Common myeloid progenitor, CD34-positive (primary cell): ENCODE data around the gene RASGRP4.
"Not testable (repeated sequence)": the region's sequence is repeated elsewhere in the genome, so short reads cannot be mapped to it uniquely, and the experiment has no call there.

ENCODE experiments used
- CTCF ChIA-PET: fragments of 350-600 bp; sonication (Branson Sonifier 250); formaldehyde crosslinking; loops from one replicate; lab custom pipeline; 2021; ENCODE audit warnings: antibody characterized with exemption; lab: Charles Lee
- POLR2A ChIA-PET: fragments of 350-600 bp; sonication (Branson Sonifier 250); formaldehyde crosslinking; loops from one replicate; lab custom pipeline; 2021; ENCODE audit warnings: antibody characterized with exemption; lab: Charles Lee
- DNase-seq, 3 donors: peaks; one replicate each; pipeline versions ENCODE4 v3.0.0 to v3.0.0-alpha.2; 2013
- H3K27ac ChIP-seq, 2 experiments: 1 replicate in 1 of 2; 2 replicates in 1 of 2; pipeline ENCODE4 v1.7.0; 2013; ENCODE audit warnings: inconsistent platforms in 2 of 2, low read length in 2 of 2, mild to moderate bottlenecking in 2 of 2, low read depth in 1 of 2, moderate library complexity in 1 of 2; ENCODE audit not compliant: severe bottlenecking in 2 of 2, insufficient read depth in 1 of 2, poor library complexity in 1 of 2
- H3K27me3 ChIP-seq, 5 experiments: replicated peaks in 2 of 5; 1 replicate in 3 of 5; 2 replicates in 2 of 5; pipeline versions ENCODE4 v1.6.1 to v1.7.0; 2013; ENCODE audit warnings: low read length in 4 of 5, mild to moderate bottlenecking in 2 of 5, moderate library complexity in 2 of 5, inconsistent platforms in 1 of 5; ENCODE audit not compliant: insufficient read depth in 5 of 5, control insufficient read depth in 4 of 5
- H3K36me3 ChIP-seq, 4 experiments: 1 replicate in 2 of 4; 2 replicates in 2 of 4; pipeline versions ENCODE4 v1.6.1 to v1.7.0; 2013; ENCODE audit warnings: low read length in 3 of 4, control low read depth in 1 of 4, mild to moderate bottlenecking in 1 of 4; ENCODE audit not compliant: control insufficient read depth in 4 of 4, insufficient read depth in 4 of 4
- H3K4me1 ChIP-seq, 4 experiments: 1 replicate in 3 of 4; 2 replicates in 1 of 4; pipeline versions ENCODE4 v1.6.1 to v1.7.1; 2013; ENCODE audit warnings: low read length in 3 of 4, mild to moderate bottlenecking in 3 of 4, control low read depth in 1 of 4, inconsistent platforms in 1 of 4, moderate library complexity in 1 of 4; ENCODE audit not compliant: control insufficient read depth in 4 of 4, insufficient read depth in 4 of 4; ENCODE audit errors: control extremely low read depth in 1 of 4
- H3K4me3 ChIP-seq, 7 experiments: 1 replicate in 4 of 7; 2 replicates in 3 of 7; pipeline versions ENCODE4 v1.5.1 to v1.7.0; 2013; ENCODE audit warnings: mild to moderate bottlenecking in 7 of 7, low read length in 6 of 7, moderate library complexity in 6 of 7, inconsistent platforms in 2 of 7, low read depth in 2 of 7, control low read depth in 1 of 7; ENCODE audit not compliant: insufficient read depth in 4 of 7, control insufficient read depth in 1 of 7; ENCODE audit errors: extremely low read depth in 1 of 7
- H3K9me3 ChIP-seq, 5 experiments: 1 replicate in 4 of 5; 2 replicates in 1 of 5; pipeline versions ENCODE4 v1.6.1 to v1.7.1; 2013; ENCODE audit warnings: low read length in 4 of 5, mild to moderate bottlenecking in 2 of 5, inconsistent platforms in 1 of 5, low read depth in 1 of 5, moderate library complexity in 1 of 5; ENCODE audit not compliant: control insufficient read depth in 4 of 5, insufficient read depth in 2 of 5; ENCODE audit errors: control extremely low read depth in 1 of 5
- WGBS: methylation state at CpG from one replicate; pipeline ENCODE4 v1.1.5; 2013; ENCODE audit not compliant: insufficient coverage; 5-methylcytosine and 5-hydroxymethylcytosine counted together

Gene RASGRP4

GRCh38 chr19:38429055-38429810 is 3.2 kb upstream of the RASGRP4 start:
- peaks cover 0 to 9% (median 1%) of the 10 kb centered on the region in 5 experiments for H3K27me3 ChIP-seq
- POLR2A ChIA-PET: no interaction called here
- peak in 1 of 3 donors; percentile 21 for DNase-seq

GRCh38 chr19:38427035-38427677 is 1.1 kb upstream of the RASGRP4 start:
- H3K27me3 ChIP-seq, POLR2A ChIA-PET, DNase-seq, H3K27ac ChIP-seq, H3K36me3 ChIP-seq, H3K9me3 ChIP-seq, H3K4me3 ChIP-seq: not testable (repeated sequence)
- WGBS: 92% methylated on average over 4 of the region's 17 CpGs
- CTCF ChIA-PET: interaction anchor here (0.7 to 3.6 kb wide), 2 partner anchors 23 to 928 kb away, joined by 3 to 15 read pairs; no protein-coding TSS in a partner anchor
- peaks cover 3 to 44% (median 18%) of the 10 kb centered on the region in 4 experiments for H3K4me1 ChIP-seq

More at GRCh38 chr19:38429055-38429810, 3.2 kb upstream of the RASGRP4 start:
- H3K4me1 ChIP-seq: peaks cover 3 to 52% (median 23%) of the 10 kb centered on the region in 4 experiments
- CTCF ChIA-PET: interaction anchor here (1.4 kb wide), 1 partner anchor 26 kb away, joined by 7 read pairs; the partner anchor contains the start of gene FAM98C
- no peak overlapping the region for H3K27ac ChIP-seq
- 77% methylated on average over 11 of the region's 14 CpGs for WGBS
- H3K9me3 ChIP-seq: no peaks in the 10 kb centered on the region
- H3K36me3 ChIP-seq: no peaks in the 10 kb centered on the region
- no peak overlapping the region for H3K4me3 ChIP-seq

- Histone ChIP-seq H3K36me3 (peaks cover 0 to 7% (median 0%) of the 10 kb centered on the region in 4 experiments), H3K4me3 (peak overlapping the region; percentile 31 to 81 (median 66)), H3K27ac (peak overlapping the region in 1 of 2 experiments; percentile 69), H3K27me3 (no peaks in the 10 kb centered on the region), H3K4me1 (peaks cover 3 to 44% (median 18%) of the 10 kb centered on the region in 4 experiments), H3K9me3 (no peaks in the 10 kb centered on the region)
- ChIA-PET POLR2A (no interaction called here), CTCF (interaction anchor here (0.8 to 3.6 kb wide), 5 partner anchors 9 to 23 kb away, joined by 3 to 15 read pairs (median 5); partner anchors contain the start of gene FAM98C)
- no peak for DNase-seq
- 69% methylated on average over 3 of the region's 7 CpGs for WGBS
These were observed 703 bp downstream of the RASGRP4 start for GRCh38 chr19:38425222-38425809.

GRCh38 chr19:38424272-38424671 is 1.7 kb downstream of the RASGRP4 start:
- DNase-seq: no peak
- ChIA-PET CTCF (interaction anchor here (1.0 to 3.6 kb wide), 3 partner anchors 14 to 20 kb away, joined by 3 to 15 read pairs (median 5); no protein-coding TSS in a partner anchor), POLR2A (no interaction called here)
- WGBS: 100% methylated on average over 2 of the region's 5 CpGs
- no peaks in the 10 kb centered on the region for H3K27me3 ChIP-seq
- H3K4me3 ChIP-seq: no peak overlapping the region
- H3K36me3 ChIP-seq: peaks cover 0 to 7% (median 0%) of the 10 kb centered on the region in 4 experiments
- H3K27ac ChIP-seq: no peak overlapping the region
- H3K9me3 ChIP-seq: no peaks in the 10 kb centered on the region
- peaks cover 0 to 39% (median 15%) of the 10 kb centered on the region in 4 experiments for H3K4me1 ChIP-seq

- H3K27me3 ChIP-seq: no peaks in the 10 kb centered on the region
- H3K36me3 ChIP-seq: peaks cover 0 to 11% (median 0%) of the 10 kb centered on the region in 4 experiments
- H3K27ac ChIP-seq: no peak overlapping the region
- POLR2A ChIA-PET: no interaction called here
- CTCF ChIA-PET: interaction anchor here (1.2 kb wide), 1 partner anchor 18 kb away, joined by 4 read pairs; no protein-coding TSS in a partner anchor
- 92% methylated on average over 4 of the region's 7 CpGs for WGBS
- H3K4me1 ChIP-seq: peaks cover 0 to 39% (median 26%) of the 10 kb centered on the region in 4 experiments
- H3K9me3 ChIP-seq: no peaks in the 10 kb centered on the region
- DNase-seq: no peak
- no peak overlapping the region for H3K4me3 ChIP-seq
These were observed 3.6 kb downstream of the RASGRP4 start for GRCh38 chr19:38422438-38422837.

- Histone ChIP-seq H3K27ac (no peak overlapping the region), H3K27me3 (no peaks in the 10 kb centered on the region), H3K4me3 (no peak overlapping the region), H3K36me3 (peaks cover 0 to 17% (median 2%) of the 10 kb centered on the region in 4 experiments), H3K9me3 (no peaks in the 10 kb centered on the region), H3K4me1 (peaks cover 0 to 37% (median 28%) of the 10 kb centered on the region in 4 experiments)
- WGBS: 96% methylated on average over 12 of the region's 14 CpGs
- ChIA-PET POLR2A (no interaction called here), CTCF (interaction anchor here (1.2 kb wide), 2 partner anchors 15 to 17 kb away, joined by 4 read pairs; no protein-coding TSS in a partner anchor)
- no peak for DNase-seq
These were observed 4.2 kb downstream of the RASGRP4 start for GRCh38 chr19:38421856-38422255.
